Caki2 (cell line): ENCODE measurements around the gene NCOA1. TPM values are rescaled to one million over a fixed set of nuclear protein-coding genes. Genes with fewer than 3 reads are reported as not detected.
"Not testable (repeated sequence)": the region's sequence is repeated elsewhere in the genome, so short reads cannot be mapped to it uniquely, and the experiment has no call there.

Experiments used
- DNase-seq: peaks from one replicate; pipeline ENCODE4 v3.0.0-alpha.2; 2015; ENCODE audit warnings: low read depth
- in situ Hi-C: cut with HindIII; loops from 2 replicates; pipeline ENCODE4 v1.10.0; 2016; ENCODE audit warnings: low sequenced_read_pairs, low pct_unique_long_range_greater_than_20kb, mixed read lengths
- total RNA-seq: library from RNA; depleted of rRNA; stranded (reverse); fragments of >200 nt; shearing (Covaris generic); gene quantifications from 2 replicates; pipeline ENCODE4 v1.2.3, GENCODE V29; 2014; ENCODE audit warnings: low replicate concordance

The NCOA1 gene
- total RNA-seq, 1 experiment from 2014 or later: 3.1 TPM

DNA sequence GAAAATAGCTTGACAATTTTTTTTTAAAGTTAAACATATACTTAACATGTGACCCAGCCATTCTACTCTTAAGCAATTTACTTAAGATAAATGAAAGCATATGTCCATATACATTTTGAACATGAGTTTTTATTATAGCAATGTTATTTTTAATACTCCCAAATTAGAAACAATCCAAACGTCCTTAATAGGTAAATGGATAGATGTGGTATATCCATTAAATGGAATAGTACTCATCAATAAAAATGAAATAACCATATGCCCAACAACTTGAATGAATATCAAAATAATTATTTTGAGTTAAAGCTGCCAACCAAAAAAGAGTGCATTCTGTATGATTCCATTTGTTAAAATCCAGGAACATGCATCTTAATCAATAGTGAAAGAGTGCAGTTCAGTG lies 29.1 kb downstream of the NCOA1 start:
- in situ Hi-C loops: no loop called here
- no peak for DNase-seq

DNA sequence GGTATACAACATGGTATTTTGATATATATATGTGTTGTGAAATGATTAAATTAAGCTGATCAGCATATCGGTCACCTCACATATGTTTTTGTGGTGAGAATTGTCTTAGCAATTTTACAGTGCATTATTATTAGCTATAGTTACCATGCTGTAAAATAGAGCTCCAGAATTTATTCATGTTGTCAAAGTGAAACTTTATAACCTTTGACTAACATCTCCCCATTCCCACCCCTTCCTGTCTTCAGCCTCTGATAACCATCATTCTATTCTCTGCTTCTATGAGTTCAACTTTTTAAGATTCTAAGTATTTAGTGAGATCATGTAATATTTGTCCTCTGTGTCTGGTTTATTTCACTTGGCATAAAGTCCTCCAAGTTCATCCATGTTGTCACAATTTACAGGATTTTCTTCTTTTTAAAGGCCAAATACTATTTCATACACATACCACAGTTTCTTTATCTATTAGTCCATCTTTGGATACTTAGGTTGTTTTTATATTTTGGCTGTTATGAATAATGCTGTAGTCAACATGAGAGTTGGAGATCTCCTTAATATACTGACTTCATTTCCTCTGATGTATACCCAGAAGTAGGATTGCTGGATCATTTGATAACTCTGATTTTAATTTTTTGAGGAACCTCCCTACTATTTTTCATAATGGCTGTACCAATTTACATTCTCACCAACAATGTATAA lies 30.3 kb downstream of the NCOA1 start:
- no peak for DNase-seq
- in situ Hi-C loops: no loop called here

DNA sequence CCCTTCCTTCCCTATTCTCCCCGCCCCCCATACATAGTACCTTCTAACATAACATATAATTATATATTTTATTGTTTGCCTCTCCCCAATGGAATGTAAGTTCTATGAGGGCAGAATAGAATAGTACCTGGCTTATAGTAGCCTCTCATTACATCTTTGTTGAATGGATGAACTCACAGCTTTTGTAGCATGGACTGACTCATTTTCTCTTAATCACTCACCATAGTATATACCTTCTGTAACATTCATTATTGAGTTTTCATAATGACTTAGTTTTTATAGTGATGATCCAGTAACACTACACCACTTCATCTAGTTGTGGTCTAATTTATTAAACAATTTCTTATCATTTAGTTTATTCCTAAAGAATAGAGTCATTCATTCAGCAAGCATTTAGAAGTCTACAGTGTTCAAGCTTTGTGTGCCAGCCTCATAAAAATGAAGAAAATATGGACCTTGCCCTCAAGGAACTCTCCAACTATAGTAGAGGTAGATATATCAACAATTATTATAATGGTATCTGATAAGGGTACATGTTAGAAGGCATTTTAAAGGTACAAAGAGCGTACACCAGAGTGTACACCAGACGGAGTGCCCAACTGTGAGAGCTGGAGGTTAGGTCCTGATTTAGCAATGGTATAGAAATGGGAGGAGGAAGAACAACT lies 31.1 kb downstream of the NCOA1 start:
- in situ Hi-C loops: no loop called here

DNA sequence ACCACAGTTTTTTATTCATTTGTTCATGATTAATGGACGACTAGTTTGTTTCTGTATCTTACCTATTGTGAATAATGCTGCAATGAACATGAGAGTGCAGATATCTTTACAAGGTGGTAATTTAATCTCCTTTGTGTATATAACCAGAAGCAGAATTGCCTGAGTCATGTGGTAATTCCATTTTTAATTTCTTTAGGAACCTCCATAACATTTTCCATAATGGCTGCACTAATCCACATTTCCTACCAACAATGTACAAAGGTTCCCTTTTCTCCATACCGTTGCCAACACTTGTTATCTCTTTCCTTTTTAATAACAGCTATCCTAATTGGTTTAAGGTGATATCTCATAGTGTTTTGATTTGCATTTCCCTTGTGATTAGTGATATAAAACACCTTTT lies 36.5 kb downstream of the NCOA1 start:
- in situ Hi-C loops: no loop called here
- DNase-seq: no peak

More for the DNA sequence above, 31.1 kb downstream of the NCOA1 start:
- no peak for DNase-seq

DNA sequence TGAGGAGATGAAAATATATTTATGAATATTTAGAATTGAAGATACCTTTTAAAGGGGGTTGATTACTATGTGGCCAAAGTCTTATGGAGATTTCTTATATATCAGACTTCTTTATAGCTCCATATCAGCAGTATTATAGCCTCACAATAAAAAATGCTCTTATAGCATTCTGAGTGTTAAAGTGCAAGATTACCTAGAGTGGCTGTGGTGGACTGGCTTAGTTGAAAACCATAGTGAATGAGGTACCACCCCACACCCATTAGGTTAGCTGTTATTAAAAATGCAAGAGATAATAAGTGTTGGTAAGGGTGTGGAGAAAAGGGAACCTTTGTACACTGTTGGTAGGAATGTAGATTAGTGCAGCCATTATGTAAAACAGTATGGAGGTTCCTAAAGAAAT lies 39.7 kb downstream of the NCOA1 start:
- DNase-seq: no peak
- in situ Hi-C loops: no loop called here

DNA sequence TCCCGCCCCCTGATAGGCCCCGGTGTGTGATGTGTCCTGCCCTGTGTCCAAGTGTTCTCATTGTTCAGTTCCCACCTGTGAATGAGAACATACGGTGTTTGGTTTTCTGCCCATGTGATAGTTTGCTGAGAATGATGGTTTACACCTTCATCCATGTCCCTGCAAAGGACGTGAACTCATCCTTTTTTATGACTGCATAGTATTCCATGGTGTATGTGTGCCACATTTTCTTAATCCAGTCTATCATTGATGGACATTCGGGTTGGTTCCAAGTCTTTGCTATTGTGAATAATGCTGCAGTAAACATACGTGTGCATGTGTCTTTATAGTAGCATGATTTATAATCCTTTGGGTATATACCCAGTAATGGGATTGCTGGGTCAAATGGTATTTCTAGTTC lies 40.6 kb downstream of the NCOA1 start:
- DNase-seq, in situ Hi-C loops: not testable (repeated sequence)

DNA sequence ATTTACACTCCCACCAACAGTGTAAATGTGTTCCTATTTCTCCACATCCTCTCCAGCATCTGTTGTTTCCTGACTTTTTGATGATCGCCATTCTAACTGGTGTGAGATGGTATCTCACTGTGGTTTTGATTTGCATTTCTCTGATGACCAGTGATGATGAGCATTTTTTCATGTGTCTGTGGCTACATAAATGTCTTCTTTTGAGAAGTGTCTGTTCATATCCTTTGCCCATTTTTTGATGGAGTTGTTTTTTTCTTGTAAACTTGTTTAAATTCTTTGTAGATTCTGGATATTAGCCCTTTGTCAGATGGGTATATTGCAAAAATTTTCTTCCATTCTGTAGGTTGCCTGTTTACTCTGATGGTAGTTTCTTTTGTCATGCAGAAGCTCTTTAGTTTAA lies 41.0 kb downstream of the NCOA1 start:
- DNase-seq, in situ Hi-C loops: not testable (repeated sequence)

DNA sequence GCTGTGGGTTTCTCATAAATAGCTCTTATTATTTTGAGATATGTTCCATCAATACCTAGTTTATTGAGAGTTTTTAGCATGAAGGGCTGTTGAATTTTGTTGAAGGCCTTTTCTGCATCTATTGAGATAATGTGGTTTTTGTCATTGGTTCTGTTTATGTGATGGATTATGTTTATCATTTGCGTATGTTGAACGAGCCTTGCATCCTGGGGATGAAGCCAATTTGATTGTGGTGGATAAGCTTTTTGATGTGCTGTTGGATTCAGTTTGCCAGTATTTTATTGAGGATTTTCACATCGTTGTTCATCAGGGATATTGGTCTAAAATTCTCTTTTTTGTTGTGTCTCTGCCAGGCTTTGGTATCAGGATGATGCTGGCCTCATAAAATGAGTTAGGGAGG lies 42.5 kb downstream of the NCOA1 start:
- DNase-seq, in situ Hi-C loops: not testable (repeated sequence)

DNA sequence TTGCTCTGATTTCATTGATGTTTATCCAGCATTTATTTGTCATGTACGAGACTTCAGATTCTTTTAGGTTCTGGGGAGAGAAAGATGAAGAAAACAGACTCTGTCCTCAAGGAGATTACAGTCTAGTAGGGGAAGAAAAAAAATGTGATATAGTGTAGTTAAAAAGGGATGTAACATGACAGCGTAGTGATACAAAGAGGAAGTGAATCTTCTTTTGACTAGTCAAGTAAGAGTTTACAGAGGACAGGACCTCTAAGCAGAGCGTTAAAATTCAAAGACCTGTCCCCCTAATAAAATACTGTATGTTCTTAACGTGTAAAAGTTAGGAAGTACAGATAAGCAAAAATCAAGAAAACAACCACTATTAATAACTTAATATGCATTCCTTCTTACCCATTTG lies 47.7 kb downstream of the NCOA1 start:
- DNase-seq: no peak
- in situ Hi-C loops: no loop called here

DNA sequence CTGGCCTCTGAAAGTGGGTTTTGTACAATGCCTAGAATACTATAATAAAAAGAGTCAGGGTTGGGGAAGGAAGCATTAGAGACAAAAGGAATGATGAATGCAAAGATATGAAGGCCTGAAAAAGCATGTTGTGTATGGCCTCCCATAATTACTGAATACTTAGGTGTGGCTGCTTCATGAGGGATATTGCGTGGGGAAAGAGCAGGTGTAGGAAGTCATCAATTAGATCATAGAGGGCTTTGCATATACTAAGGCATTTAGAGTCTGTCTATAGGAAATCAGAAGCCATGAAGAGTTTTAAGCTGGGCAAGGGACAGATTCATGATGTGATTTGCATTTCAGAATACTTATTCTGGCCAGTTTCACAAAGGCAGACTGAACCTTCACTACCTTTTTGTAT lies 48.2 kb downstream of the NCOA1 start:
- in situ Hi-C loops: no loop called here
- DNase-seq: no peak

DNA sequence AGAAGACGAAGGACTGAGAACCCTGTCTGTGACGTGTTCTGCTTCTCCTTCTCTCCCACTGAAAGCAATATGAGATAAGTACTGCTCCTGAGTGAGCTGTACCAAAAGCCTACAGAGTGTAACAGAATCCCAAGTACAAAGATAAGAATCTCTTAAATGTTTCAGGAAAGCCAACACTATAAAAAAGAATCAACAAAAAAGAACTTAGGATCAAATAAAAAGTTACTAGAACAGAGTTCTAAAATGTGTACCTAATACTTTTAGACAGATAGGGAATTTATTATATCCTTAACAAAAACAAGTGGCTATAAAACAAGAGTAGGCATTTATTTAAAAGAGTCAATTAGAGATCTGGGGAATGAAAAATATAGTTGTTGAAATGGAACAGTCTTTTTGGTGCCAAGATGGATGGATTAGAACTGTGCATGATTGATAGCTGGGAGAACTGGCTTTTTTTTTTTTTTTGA lies 49.0 kb downstream of the NCOA1 start:
- in situ Hi-C loops: no loop called here
- DNase-seq: no peak

DNA sequence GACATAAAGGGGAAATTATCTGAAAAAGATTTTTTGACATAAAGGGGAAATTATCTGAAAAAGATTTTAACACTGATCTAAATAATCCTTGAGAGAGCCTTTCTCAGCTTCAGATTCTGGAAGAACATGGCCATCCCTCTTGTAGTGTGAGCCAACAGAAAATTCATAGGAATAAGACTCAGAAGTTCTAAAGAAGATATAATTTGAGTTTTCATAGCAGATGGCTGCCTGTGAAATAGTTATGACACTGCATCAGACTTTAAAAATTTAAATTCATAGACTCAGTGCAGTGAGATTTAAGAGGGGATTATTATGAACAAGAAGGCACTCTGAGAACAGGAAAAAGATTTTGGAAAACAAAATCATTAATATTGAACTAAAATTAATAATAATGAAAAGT lies 50.6 kb downstream of the NCOA1 start:
- DNase-seq: no peak
- in situ Hi-C loops: no loop called here

DNA sequence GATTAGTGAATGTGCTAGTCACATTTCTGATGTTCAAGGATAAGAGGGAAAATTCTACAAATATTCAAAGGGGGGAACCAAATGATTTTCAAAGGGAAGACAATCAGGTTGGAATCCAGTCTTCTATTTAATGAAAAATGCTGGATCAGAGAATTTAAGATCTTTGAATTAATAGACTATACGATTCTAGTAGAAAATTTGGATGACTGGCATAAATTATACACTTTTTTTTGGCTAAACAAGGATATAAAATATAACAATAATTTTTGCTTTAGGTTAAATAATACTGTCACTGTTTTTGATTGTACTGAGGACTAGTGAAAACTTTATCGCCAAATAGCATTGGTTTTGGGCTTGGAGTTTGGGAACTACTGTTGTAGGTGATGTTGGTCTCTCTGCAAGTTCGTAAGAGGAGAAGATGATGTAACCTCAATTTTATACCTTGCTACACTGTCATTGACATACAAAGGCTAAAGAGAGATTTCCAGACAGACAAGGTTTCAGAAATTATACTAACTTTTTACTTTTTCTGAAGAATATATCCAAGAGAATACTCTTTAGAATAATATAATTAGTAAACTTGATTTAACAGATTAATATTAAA lies 51.3 kb downstream of the NCOA1 start:
- in situ Hi-C loops: no loop called here
- no peak for DNase-seq

DNA sequence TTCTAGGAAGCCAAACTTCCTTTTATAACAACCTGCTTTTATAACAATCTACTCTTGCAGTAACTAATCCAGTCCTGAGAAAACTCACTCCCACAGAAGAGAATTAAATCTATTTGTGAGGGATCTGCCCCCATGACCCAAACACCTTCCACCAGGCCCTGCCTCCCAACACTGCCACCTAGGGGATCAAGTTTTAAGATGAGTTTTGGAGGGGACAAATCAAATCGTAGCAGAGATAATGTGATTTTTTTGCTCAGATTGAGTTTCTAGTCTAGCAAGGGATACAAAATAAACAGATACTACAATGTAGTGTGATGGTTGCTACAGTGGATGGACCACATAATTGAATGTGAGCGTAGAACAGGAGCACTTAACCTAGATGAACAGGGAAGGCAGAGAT lies 52.2 kb downstream of the NCOA1 start:
- no peak for DNase-seq
- in situ Hi-C loops: no loop called here

DNA sequence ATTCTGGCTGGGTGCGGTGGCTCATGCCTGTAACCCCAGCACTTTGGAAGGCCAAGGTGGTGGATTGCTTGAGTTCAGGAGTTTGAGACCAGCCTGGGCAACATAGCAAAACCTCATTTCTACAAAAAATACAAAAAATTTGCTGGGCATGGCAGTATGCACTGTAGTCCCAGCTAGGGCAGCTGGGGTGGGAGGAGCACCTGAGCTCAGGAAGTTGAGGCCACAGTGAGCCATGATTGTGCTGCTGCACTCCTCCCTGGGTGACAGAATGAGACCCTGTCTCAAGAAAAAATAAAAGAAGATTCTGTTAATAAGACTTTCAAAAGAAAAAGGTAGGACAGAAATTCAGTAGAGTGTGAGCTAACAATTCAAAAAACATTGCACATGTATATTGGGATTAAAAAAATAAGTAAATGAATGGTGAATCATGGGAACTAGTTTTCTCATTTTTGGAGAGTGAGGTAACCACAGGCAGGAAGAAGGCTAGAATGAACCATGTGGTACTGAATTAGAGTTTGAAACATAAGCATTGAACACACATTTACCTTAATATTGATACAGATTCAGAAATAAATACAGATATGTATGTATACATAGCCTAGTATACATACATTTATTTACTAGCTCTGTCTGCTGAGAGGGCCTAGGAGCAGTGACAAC lies 53.5 kb downstream of the NCOA1 start:
- no peak for DNase-seq
- in situ Hi-C loops: no loop called here

DNA sequence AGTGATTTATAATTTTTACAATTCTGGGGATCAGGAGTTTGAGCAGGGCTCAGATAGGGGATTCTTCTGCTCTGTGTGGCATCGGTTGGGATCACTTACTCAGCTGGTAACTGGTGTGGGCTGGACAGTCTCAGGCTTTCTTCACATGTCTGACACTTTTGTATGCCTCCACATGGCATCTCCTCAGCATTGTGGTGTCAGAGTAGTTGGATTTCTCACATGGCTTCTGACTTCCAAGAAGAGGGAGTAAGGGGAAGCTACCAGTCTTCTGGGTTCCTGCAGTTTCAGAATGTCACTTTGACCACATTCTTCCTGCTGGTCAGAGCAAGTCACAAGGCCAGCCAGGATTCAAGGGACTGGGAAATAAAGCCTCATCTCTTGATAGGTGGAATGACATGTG lies 55.6 kb downstream of the NCOA1 start:
- in situ Hi-C loops: no loop called here
- DNase-seq: no peak

DNA sequence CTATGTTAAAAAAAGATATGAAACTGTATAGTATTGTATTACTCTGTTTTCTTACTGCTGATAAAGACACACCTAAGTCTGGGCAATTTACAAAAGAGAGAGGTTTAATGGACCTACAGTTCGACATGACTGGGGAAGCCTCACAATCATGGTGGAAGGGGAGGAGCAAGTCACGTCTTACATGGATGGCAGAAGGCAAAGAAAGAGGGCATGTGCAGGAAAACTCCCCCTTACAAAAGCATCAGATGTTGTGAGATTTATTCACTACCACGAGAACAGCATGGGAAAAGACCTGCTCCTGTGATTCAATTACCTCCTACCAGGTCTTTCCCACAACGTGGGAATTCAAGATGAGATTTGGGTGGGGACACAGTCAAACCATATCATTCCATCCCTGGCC lies 57.0 kb downstream of the NCOA1 start:
- in situ Hi-C loops: no loop called here
- no peak for DNase-seq

DNA sequence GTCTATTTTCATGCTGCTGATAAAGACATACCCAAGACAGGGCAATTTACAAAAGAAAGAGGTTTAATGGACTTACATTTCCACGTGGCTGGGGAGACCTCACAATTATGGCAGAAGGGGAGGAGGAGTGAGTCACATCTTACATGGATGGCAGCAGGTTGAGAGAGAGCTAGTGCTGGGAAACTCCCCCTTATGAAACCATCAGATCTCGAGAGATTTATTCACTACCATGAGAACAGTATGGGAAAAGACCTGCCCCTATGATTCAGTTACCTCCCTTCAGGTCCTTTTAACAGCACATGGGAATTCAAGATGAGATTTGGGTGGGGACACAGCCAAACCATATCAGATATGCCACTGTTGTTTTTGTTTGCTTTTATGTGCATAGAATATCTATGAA lies 59.2 kb downstream of the NCOA1 start:
- DNase-seq, in situ Hi-C loops: not testable (repeated sequence)

DNA sequence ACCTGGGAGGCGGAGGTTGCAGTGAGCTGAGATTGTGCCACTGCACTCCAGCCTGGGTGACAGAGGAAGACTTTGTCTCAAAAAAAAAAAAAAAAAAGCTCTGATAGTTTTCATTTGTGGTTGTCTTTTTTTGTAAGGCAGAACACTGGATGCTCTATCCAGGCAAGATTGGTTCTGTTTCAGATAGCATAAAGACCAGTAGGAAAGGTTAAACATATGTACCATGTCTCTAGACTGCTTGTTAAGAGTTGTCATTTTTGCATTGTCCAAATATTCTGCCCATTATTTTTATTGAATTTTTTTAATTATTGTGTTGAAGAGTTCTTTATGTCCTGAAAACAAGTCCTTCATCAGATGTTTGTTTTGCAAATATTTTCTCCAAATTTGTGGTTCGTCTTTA lies 60.0 kb downstream of the NCOA1 start:
- in situ Hi-C loops: no loop called here
- no peak for DNase-seq
